Skeletal muscle cell (primary cell): ENCODE results near the gene PAXX.
"Not testable (repeated sequence)": the region's sequence is repeated elsewhere in the genome, so short reads cannot be mapped to it uniquely, and the experiment has no call there.

Source experiments
- DNase-seq: peaks from one replicate; pipeline ENCODE4 v3.0.0-alpha.2; 2010; ENCODE audit warnings: low read depth
- H3K4me3 ChIP-seq: 2 replicates; pipeline ENCODE4 v1.5.1; 2011; ENCODE audit warnings: low read depth, mild to moderate bottlenecking, control low read depth, low read length, moderate library complexity

PAXX gene

DNA sequence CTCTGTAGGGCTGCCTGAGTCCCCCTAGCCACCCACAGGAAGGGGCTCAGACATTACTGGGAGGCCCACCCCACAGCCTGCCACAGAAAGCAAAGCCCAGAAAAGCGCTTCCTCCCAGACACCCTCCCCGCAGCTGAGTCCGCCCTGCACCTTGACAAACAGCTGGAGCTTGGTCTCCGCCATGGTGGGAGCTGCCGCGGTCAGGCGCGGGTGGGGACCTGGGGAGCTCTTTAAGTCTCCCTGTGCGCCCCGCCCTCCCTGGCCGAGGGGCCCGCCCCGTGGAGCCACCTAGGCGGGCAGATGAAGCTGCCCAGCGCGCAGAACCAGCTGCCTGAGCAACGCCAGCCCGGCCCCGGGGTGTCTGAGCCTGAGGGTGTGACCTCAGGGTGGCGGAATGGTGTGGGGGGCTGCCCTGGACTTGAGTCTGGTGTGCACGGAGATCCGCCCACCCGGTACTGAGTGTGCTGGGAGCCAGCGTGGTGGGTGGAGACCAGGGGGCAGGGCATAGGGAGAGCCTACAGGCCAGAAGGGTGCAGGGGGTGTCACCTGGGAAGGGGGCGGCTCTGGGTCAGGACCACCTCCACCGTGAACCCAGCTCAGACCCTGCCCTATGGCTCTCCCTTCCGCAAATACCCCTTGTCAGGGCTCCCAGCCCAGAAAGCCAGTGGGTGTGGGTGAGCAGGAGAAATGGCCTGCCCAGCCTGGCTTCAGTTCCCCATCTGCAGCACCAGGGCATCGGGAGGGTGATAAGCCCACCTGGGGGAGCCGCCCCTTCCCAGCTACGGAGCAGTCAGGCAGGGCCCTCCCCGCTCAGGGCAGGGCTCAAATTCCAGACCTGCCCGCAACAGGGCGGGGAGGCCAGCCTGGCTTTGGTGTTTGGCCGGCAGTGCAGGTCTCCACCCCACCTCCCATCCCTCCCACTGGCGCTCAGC lies 4.4 kb downstream of the PAXX start, which contains the start of gene CLIC3:
Gene CLIC3 (minus strand): TSS at position 208 of the 932 bp plus-strand sequence. CDS start 25 bp downstream, at position 183.
- no peak for DNase-seq
- no peak within 1 kb of the TSS for H3K4me3 ChIP-seq

DNA sequence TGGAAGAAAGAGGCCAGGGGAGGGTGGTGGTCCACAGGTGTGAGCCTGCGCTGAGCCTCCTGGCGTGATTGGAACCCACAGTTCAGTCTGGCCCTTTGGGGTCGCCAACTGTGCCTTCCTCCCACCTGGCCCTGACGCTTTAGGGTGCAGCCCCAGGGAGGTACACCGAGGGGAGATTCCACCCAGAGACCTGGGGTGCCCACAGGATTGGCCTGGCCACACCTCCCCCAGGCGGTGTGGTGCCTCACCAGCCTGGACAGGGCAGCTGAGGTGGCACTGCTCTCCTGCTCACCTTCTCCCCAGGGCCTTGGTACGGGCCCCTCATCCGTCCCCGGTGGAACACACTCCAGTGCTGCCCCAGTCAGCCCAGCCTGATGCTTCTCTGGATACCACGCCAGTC lies 5.1 kb downstream of the PAXX start:
- H3K4me3 ChIP-seq: no peak overlapping the region
- no peak for DNase-seq

GRCh38 chr9:136997830-136998234 lies 5.6 kb downstream of the PAXX start:
- no peak overlapping the region for H3K4me3 ChIP-seq
- DNase-seq: no peak

GRCh38 chr9:137000177-137000930 lies 8.1 kb downstream of the PAXX start:
- H3K4me3 ChIP-seq: no peak overlapping the region
- DNase-seq: no peak

DNA sequence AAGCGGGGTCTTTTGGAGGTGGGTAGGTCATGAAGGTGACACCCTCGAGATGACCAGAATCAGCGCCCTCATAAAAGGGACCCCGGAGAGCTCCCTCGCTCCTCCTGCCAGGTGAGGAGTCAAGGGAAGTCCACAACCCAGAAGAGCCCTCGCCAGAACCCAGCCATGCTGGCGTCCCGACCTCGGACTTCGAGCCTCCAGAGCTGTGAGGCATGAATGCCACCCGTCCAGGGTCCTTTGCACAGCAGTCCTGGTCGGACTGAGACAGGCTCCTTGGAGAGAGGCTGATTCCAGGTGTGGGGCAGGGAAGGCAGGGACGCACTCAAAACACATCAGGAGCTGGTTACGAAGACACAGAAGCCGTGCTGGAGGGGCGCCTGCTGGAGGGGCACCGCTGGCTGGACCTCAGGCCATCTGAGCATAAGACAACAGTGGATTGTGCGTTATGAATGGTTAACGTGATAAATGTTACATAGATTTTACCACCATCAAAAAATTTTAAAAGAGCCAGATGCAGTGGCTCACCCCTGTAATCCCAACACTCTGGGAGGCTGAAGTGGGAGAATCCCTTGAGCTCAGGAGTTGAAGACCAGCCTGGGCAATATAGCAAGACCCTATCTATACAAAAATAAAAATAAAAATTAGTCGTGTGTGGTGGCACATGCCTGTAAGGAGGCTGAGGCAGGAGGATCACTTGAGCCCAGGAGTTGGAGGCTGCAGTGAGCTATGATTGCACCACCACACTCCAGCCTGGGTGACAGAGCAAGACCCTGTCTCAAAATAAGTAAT lies 9.8 kb downstream of the PAXX start:
- H3K4me3 ChIP-seq: no peak overlapping the region
- no peak for DNase-seq

GRCh38 chr9:137002646-137003041 lies 10.4 kb downstream of the PAXX start:
- DNase-seq: no peak
- no peak overlapping the region for H3K4me3 ChIP-seq

- DNase-seq, H3K4me3 ChIP-seq: not testable (repeated sequence)
Observed at GRCh38 chr9:137004285-137004684, 12.1 kb downstream of the PAXX start.

GRCh38 chr9:137006116-137007003 lies 14.1 kb downstream of the PAXX start:
- DNase-seq: no peak
- H3K4me3 ChIP-seq: no peak overlapping the region

GRCh38 chr9:137007108-137007815 lies 15.0 kb downstream of the PAXX start:
- no peak overlapping the region for H3K4me3 ChIP-seq
- no peak for DNase-seq

- DNase-seq: no peak
- no peak overlapping the region for H3K4me3 ChIP-seq
Observed at GRCh38 chr9:137007816-137008270, 15.6 kb downstream of the PAXX start.

DNA sequence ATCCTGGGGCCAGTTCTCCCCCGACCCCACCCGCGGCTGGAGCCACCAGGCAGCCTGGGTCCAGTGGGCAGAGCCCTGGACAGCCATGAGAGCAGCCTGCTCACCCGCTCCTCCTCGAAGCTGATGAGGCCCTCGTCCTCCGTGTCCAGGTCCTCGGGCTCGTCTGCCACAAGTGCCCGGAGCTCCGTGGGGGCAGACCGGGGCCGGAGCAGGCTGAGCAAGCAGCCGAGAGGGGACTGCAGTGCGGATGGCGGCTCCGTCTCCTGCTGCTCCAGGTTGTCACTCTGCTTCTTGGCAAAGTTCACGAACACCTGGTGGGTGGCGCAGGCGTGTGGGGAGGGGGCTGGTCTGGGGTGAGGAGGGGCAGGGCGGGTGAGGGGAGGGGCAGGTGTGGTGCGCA lies 16.1 kb downstream of the PAXX start:
- H3K4me3 ChIP-seq: no peak overlapping the region
- no peak for DNase-seq

DNA sequence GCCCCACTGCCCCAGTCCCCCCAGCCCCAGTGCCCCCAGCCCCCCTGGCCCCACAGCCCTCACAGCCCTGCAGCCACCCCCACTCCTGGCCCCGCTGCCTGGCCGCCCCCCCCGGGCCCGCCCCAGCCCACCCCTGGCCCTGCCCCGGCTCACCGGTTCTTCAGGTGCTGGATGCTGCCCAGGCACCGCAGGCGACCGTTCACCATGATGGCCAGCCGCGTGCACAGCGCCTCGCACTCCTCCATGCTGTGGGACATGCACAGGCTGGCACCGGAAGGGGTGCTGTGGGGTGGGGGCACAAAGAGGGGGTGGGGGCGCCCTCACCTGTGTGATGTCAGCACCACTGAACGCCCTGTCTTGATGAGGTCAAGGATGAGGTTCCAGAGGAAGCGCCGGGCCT lies 17.0 kb downstream of the PAXX start:
- DNase-seq: no peak
- H3K4me3 ChIP-seq: no peak overlapping the region

- H3K4me3 ChIP-seq: no peak overlapping the region
- no peak for DNase-seq
Observed at GRCh38 chr9:137009938-137010732, 17.9 kb downstream of the PAXX start.

- H3K4me3 ChIP-seq: no peak overlapping the region
- DNase-seq: no peak
Observed at GRCh38 chr9:137011156-137011555, 18.9 kb downstream of the PAXX start.

DNA sequence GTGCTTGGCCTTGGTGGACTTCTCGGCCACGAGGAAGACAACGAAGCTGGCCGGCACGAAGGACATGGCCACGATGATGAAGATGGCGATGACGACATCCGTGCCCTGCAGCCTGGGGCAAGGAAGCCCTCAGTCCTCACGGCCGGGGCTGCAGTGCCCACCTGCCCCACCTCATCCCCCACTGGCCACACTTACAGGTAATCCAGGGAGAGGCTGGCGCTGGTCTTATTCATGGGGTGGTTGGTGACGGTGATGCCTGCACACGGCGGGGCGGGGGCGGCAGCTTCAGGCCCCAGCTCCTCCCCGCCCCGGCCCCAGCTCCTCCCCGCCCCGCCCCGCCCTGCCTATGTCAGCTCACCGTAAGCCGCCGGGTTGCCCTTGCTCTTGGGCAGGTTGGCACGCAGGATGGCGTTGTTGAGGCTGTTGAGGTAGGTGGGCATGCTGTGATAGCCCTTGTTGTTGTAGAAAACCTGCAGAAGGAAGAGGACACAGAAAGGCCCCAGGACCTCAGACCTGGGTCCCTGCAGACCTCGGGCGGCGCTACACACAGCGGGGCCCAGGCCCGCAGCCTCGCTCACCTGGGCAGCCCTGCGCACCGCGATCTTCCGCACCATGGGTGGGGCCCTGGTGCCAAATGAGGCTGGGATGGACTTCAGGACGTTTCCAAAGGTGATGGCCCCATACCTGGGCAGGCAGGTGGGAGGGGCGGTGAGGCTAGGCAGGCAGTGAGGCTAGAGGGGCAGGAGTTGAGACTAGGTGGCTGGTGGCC lies 19.9 kb downstream of the PAXX start:
- no peak overlapping the region for H3K4me3 ChIP-seq

GRCh38 chr9:137012694-137013570 lies 20.7 kb downstream of the PAXX start:
- no peak for DNase-seq

More for the DNA sequence above, 19.9 kb downstream of the PAXX start:
- DNase-seq: no peak

More at GRCh38 chr9:137012694-137013570, 20.7 kb downstream of the PAXX start:
- H3K4me3 ChIP-seq: no peak overlapping the region
